Liver (tissue), 9 donors: ENCODE results near the gene TIMP3. TPM values are rescaled to one million over a fixed set of nuclear protein-coding genes. Genes with fewer than 3 reads are reported as not detected.

Experiments
- DNase-seq: peaks from one replicate; pipeline ENCODE4 v3.0.0-alpha.2; 2017; ENCODE audit warnings: low spot score
- H3K27ac ChIP-seq, 2 donors: one replicate each; pipeline ENCODE4 v1.7.0; 2013; ENCODE audit warnings: inconsistent platforms in 2 of 2, low read length in 2 of 2, control low read depth in 1 of 2, low read depth in 1 of 2, mild to moderate bottlenecking in 1 of 2
- H3K27me3 ChIP-seq, 4 donors: one replicate each; pipeline versions ENCODE4 v1.6.1 to v1.7.0; 2013; ENCODE audit warnings: low read length in 3 of 4, inconsistent platforms in 1 of 4, mild to moderate bottlenecking in 1 of 4, moderate library complexity in 1 of 4; ENCODE audit not compliant: control insufficient read depth in 4 of 4, insufficient read depth in 4 of 4
- H3K36me3 ChIP-seq, 4 donors: one replicate each; pipeline versions ENCODE4 v1.6.1 to v1.7.0; 2013; ENCODE audit warnings: low read length in 3 of 4, mild to moderate bottlenecking in 3 of 4, low read depth in 1 of 4, moderate library complexity in 1 of 4; ENCODE audit not compliant: control insufficient read depth in 4 of 4, insufficient read depth in 3 of 4
- H3K4me1 ChIP-seq, 4 donors: one replicate each; pipeline versions ENCODE4 v1.6.1 to v1.7.0; 2013; ENCODE audit warnings: low read length in 3 of 4, mild to moderate bottlenecking in 3 of 4, moderate library complexity in 1 of 4; ENCODE audit not compliant: control insufficient read depth in 4 of 4, insufficient read depth in 4 of 4
- H3K4me3 ChIP-seq, 3 donors: one replicate each; pipeline versions ENCODE4 v1.6.1 to v1.7.0; 2013; ENCODE audit warnings: low read length in 3 of 3, control low read depth in 1 of 3, low read depth in 1 of 3, mild to moderate bottlenecking in 1 of 3
- H3K9ac ChIP-seq, 2 donors: one replicate each; pipeline ENCODE4 v1.7.0; 2013; ENCODE audit warnings: low read length in 2 of 2, mild to moderate bottlenecking in 2 of 2, moderate library complexity in 2 of 2, control low read depth in 1 of 2, low read depth in 1 of 2
- H3K9me3 ChIP-seq, 4 donors: one replicate each; pipeline versions ENCODE4 v1.6.1 to v1.7.0; 2013; ENCODE audit warnings: low read length in 3 of 4; ENCODE audit not compliant: control insufficient read depth in 4 of 4
- ATF3 ChIP-seq: IDR thresholded peaks from 2 replicates; pipeline ENCODE4 v1.6.1; 2016; ENCODE audit warnings: antibody characterized with exemption
- EGR1 ChIP-seq, 2 donors: IDR thresholded peaks; 2 replicates each; pipeline ENCODE4 v1.6.1; 2016 to 2018; ENCODE audit warnings: antibody characterized with exemption in 2 of 2, low read depth in 2 of 2
- FOXA1 ChIP-seq: IDR thresholded peaks from 2 replicates; pipeline ENCODE4 v1.6.1; 2016; ENCODE audit warnings: antibody characterized with exemption
- FOXA2 ChIP-seq: IDR thresholded peaks from 2 replicates; pipeline ENCODE4 v1.6.1; 2016; ENCODE audit warnings: antibody characterized with exemption
- GABPA ChIP-seq, 2 donors: IDR thresholded peaks in 1 of 2; conservative IDR thresholded peaks in 1 of 2; 2 replicates each; pipeline ENCODE4 v1.6.1; 2016; ENCODE audit warnings: antibody characterized with exemption in 2 of 2, mild to moderate bottlenecking in 1 of 2, moderate library complexity in 1 of 2
- HNF4A ChIP-seq, 2 donors: conservative IDR thresholded peaks; 2 replicates each; pipeline ENCODE4 v1.6.1; 2016; ENCODE audit warnings: antibody characterized with exemption in 2 of 2, mild to moderate bottlenecking in 2 of 2
- HNF4G ChIP-seq: IDR thresholded peaks from 2 replicates; pipeline ENCODE4 v1.6.1; 2016; ENCODE audit warnings: antibody characterized with exemption
- JUND ChIP-seq, 2 donors: IDR thresholded peaks; 2 replicates each; pipeline ENCODE4 v1.6.1; 2016; ENCODE audit warnings: antibody characterized with exemption in 2 of 2
- MAX ChIP-seq: IDR thresholded peaks from 2 replicates; pipeline ENCODE4 v1.6.1; 2016; ENCODE audit warnings: antibody characterized with exemption
- NR2F2 ChIP-seq: IDR thresholded peaks from 2 replicates; pipeline ENCODE4 v1.6.1; 2016; ENCODE audit warnings: antibody characterized with exemption
- RAD21 ChIP-seq, 2 donors: IDR thresholded peaks; 2 replicates each; pipeline ENCODE4 v1.6.1; 2016; ENCODE audit warnings: antibody characterized with exemption in 2 of 2, mild to moderate bottlenecking in 2 of 2
- SP1 ChIP-seq: IDR thresholded peaks from 2 replicates; pipeline ENCODE4 v1.6.1; 2018; ENCODE audit warnings: antibody characterized with exemption, mild to moderate bottlenecking
- TAF1 ChIP-seq: conservative IDR thresholded peaks from 2 replicates; pipeline ENCODE4 v1.6.1; 2016; ENCODE audit warnings: antibody characterized with exemption, mild to moderate bottlenecking
- YY1 ChIP-seq: IDR thresholded peaks from 2 replicates; pipeline ENCODE4 v1.6.1; 2016; ENCODE audit warnings: antibody characterized with exemption, mild to moderate bottlenecking
- ZBTB33 ChIP-seq: IDR thresholded peaks from 2 replicates; pipeline ENCODE4 v1.6.1; 2016; ENCODE audit warnings: antibody characterized with exemption
- WGBS: extraction: QIAGEN DNeasy Blood & Tissue Kit; methylation state at CpG from one replicate; pipeline ENCODE4 v1.1.7; 2013; 5-methylcytosine and 5-hydroxymethylcytosine counted together
- polyA plus RNA-seq, 2 donors: library from polyadenylated mRNA; stranded (reverse) in 1 of 2; unstranded in 1 of 2; fragments of 200-250 nt in 1 of 2; fragments of >200 nt in 1 of 2; fragmentation: Nextera tagmentation in 1 of 2; extraction: Ambion mirVana in 1 of 2; gene quantifications; one replicate each; pipeline versions ENCODE4 v1.2.1 to v1.2.3, GENCODE V29; 2013 to 2015
- total RNA-seq, 2 donors: library from RNA; depleted of rRNA; stranded (reverse); fragments of >200 nt; gene quantifications; one replicate each; pipeline ENCODE4 v1.2.3, GENCODE V29; 2014
- TF ChIP-seq, protein P1 (sequence below): IDR thresholded peaks from 2 replicates; pipeline ENCODE4 v1.6.1; 2016; ENCODE audit warnings: antibody characterized with exemption, mild to moderate bottlenecking
- donor health status: healthy.
- donor health status: healthy.
- donor health status: healthy.
- donor health status: healthy.
- donor health status: healthy.

TIMP3 gene
- total and polyA plus RNA-seq, 4 donors, result 28.0 to 44.0 (median 31.2) TPM

DNA sequence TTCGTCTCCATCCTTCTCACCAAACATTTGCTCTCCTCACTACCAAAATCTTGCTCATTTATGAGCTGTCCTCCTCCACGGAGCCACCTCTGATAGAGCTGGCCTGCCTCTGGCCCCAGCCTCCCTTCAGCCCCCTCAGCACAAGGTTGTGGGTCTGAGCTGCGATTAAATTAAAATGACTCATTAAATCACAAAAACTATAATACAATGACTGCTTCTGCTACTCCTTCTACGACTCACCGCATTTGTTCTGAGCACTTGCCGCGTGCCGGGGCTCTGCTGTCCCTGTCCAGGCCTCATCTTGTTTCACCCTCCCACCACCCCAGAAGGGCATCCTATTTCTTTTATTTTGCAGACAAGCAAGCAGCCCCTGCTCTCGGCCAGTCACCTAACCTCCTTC, 49.2 kb upstream of the TIMP3 start:
- 81% methylated on average over 9 of the region's 9 CpGs for WGBS
- Histone ChIP-seq H3K9me3 (no peaks in the 10 kb centered on the region), H3K27me3 (no peaks in the 10 kb centered on the region), H3K27ac (no peak overlapping the region), H3K9ac (no peak overlapping the region), H3K36me3 (no peaks in the 10 kb centered on the region), H3K4me3 (no peak overlapping the region), H3K4me1 (peaks cover 7 to 19% (median 11%) of the 10 kb centered on the region in 4 donors)
- DNase-seq, result no peak
- TF ChIP-seq, protein P1, sequence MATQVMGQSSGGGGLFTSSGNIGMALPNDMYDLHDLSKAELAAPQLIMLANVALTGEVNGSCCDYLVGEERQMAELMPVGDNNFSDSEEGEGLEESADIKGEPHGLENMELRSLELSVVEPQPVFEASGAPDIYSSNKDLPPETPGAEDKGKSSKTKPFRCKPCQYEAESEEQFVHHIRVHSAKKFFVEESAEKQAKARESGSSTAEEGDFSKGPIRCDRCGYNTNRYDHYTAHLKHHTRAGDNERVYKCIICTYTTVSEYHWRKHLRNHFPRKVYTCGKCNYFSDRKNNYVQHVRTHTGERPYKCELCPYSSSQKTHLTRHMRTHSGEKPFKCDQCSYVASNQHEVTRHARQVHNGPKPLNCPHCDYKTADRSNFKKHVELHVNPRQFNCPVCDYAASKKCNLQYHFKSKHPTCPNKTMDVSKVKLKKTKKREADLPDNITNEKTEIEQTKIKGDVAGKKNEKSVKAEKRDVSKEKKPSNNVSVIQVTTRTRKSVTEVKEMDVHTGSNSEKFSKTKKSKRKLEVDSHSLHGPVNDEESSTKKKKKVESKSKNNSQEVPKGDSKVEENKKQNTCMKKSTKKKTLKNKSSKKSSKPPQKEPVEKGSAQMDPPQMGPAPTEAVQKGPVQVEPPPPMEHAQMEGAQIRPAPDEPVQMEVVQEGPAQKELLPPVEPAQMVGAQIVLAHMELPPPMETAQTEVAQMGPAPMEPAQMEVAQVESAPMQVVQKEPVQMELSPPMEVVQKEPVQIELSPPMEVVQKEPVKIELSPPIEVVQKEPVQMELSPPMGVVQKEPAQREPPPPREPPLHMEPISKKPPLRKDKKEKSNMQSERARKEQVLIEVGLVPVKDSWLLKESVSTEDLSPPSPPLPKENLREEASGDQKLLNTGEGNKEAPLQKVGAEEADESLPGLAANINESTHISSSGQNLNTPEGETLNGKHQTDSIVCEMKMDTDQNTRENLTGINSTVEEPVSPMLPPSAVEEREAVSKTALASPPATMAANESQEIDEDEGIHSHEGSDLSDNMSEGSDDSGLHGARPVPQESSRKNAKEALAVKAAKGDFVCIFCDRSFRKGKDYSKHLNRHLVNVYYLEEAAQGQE, result no peak
- TF ChIP-seq HNF4A (conservative IDR thresholded peaks at IDR 0.05), result no peak
- TF ChIP-seq SP1, result no peak
- no peak for TF ChIP-seq MAX
- TF ChIP-seq HNF4G, result no peak
- no peak for TF ChIP-seq TAF1
- TF ChIP-seq RAD21 (IDR thresholded peaks at IDR 0.05), result no peak
- TF ChIP-seq ZBTB33, result no peak
- TF ChIP-seq GABPA (IDR thresholded peaks at IDR 0.05 in 1 of 2, conservative IDR thresholded peaks at IDR 0.05 in 1 of 2), result no peak
- no peak for TF ChIP-seq FOXA2
- TF ChIP-seq EGR1 (IDR thresholded peaks at IDR 0.05; ENCODE audit: low read depth in 2 of 2), result no peak
- TF ChIP-seq ATF3, result no peak
- no peak for TF ChIP-seq NR2F2
- no peak for TF ChIP-seq FOXA1
- TF ChIP-seq YY1, result no peak
- no peak for TF ChIP-seq JUND (IDR thresholded peaks at IDR 0.05)

DNA sequence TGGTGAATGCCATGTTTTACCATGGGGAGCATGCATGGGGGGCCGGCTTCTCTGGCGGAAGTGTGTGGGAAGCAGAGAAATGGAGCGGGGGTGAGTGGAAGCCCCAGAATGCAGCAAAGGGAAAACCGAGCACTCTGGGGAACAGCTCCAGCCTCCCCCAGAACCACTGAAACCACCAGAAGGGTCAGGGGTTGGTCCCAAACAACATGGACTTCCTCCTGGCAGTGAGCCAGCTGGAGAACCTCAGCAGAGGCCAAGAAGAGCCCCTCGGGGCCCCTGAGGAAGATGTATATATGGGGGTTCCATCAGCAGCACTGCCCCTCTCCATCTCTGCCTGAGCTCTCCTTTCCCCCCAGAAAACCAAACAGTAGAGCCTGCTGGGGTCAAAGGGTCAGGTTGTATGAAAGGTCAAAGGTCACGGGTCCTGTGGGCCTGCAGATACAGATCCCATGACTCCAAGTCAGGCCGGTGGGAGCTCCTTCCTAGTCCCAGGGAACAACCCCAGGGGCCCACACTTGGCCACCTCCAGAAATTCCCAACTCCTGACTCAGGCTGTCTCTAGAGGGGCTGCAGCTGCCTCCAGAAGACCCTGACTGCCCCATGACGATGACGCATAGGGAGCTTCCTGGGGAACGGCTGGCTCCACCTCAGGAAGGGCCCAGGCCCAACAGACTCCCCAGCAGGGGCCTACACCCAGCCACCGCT, 48.5 kb upstream of the TIMP3 start:
- no peaks in the 10 kb centered on the region for H3K9me3 ChIP-seq
- no peaks in the 10 kb centered on the region for H3K36me3 ChIP-seq
- H3K27me3 ChIP-seq, result no peaks in the 10 kb centered on the region
- no peak overlapping the region for H3K9ac ChIP-seq
- H3K27ac ChIP-seq, result no peak overlapping the region
- no peak for DNase-seq
- WGBS, result 81% methylated on average over 11 of the region's 11 CpGs
- peaks cover 7 to 13% (median 11%) of the 10 kb centered on the region in 4 donors for H3K4me1 ChIP-seq
- no peak for TF ChIP-seq JUND (IDR thresholded peaks at IDR 0.05)
- TF ChIP-seq SP1, result no peak
- peak; percentile 43 for TF ChIP-seq NR2F2
- H3K4me3 ChIP-seq, result no peak overlapping the region
